Common myeloid progenitor, CD34-positive (primary cell): Measurements from ENCODE around the gene ADCY9.

Experiments used
- CTCF ChIA-PET: fragments of 350-600 bp; sonication (Branson Sonifier 250); formaldehyde crosslinking; loops from one replicate; lab custom pipeline; 2021; ENCODE audit warnings: antibody characterized with exemption; lab: Charles Lee
- POLR2A ChIA-PET: fragments of 350-600 bp; sonication (Branson Sonifier 250); formaldehyde crosslinking; loops from one replicate; lab custom pipeline; 2021; ENCODE audit warnings: antibody characterized with exemption; lab: Charles Lee
- DNase-seq, 3 donors: peaks; one replicate each; pipeline versions ENCODE4 v3.0.0 to v3.0.0-alpha.2; 2013
- H3K27ac ChIP-seq, 2 experiments: 1 replicate in 1 of 2; 2 replicates in 1 of 2; pipeline ENCODE4 v1.7.0; 2013; ENCODE audit warnings: inconsistent platforms in 2 of 2, low read length in 2 of 2, mild to moderate bottlenecking in 2 of 2, low read depth in 1 of 2, moderate library complexity in 1 of 2; ENCODE audit not compliant: severe bottlenecking in 2 of 2, insufficient read depth in 1 of 2, poor library complexity in 1 of 2
- H3K27me3 ChIP-seq, 5 experiments: replicated peaks in 2 of 5; 1 replicate in 3 of 5; 2 replicates in 2 of 5; pipeline versions ENCODE4 v1.6.1 to v1.7.0; 2013; ENCODE audit warnings: low read length in 4 of 5, mild to moderate bottlenecking in 2 of 5, moderate library complexity in 2 of 5, inconsistent platforms in 1 of 5; ENCODE audit not compliant: insufficient read depth in 5 of 5, control insufficient read depth in 4 of 5
- H3K36me3 ChIP-seq, 4 experiments: 1 replicate in 2 of 4; 2 replicates in 2 of 4; pipeline versions ENCODE4 v1.6.1 to v1.7.0; 2013; ENCODE audit warnings: low read length in 3 of 4, control low read depth in 1 of 4, mild to moderate bottlenecking in 1 of 4; ENCODE audit not compliant: control insufficient read depth in 4 of 4, insufficient read depth in 4 of 4
- H3K4me1 ChIP-seq, 4 experiments: 1 replicate in 3 of 4; 2 replicates in 1 of 4; pipeline versions ENCODE4 v1.6.1 to v1.7.1; 2013; ENCODE audit warnings: low read length in 3 of 4, mild to moderate bottlenecking in 3 of 4, control low read depth in 1 of 4, inconsistent platforms in 1 of 4, moderate library complexity in 1 of 4; ENCODE audit not compliant: control insufficient read depth in 4 of 4, insufficient read depth in 4 of 4; ENCODE audit errors: control extremely low read depth in 1 of 4
- H3K4me3 ChIP-seq, 7 experiments: 1 replicate in 4 of 7; 2 replicates in 3 of 7; pipeline versions ENCODE4 v1.5.1 to v1.7.0; 2013; ENCODE audit warnings: mild to moderate bottlenecking in 7 of 7, low read length in 6 of 7, moderate library complexity in 6 of 7, inconsistent platforms in 2 of 7, low read depth in 2 of 7, control low read depth in 1 of 7; ENCODE audit not compliant: insufficient read depth in 4 of 7, control insufficient read depth in 1 of 7; ENCODE audit errors: extremely low read depth in 1 of 7
- H3K9me3 ChIP-seq, 5 experiments: 1 replicate in 4 of 5; 2 replicates in 1 of 5; pipeline versions ENCODE4 v1.6.1 to v1.7.1; 2013; ENCODE audit warnings: low read length in 4 of 5, mild to moderate bottlenecking in 2 of 5, inconsistent platforms in 1 of 5, low read depth in 1 of 5, moderate library complexity in 1 of 5; ENCODE audit not compliant: control insufficient read depth in 4 of 5, insufficient read depth in 2 of 5; ENCODE audit errors: control extremely low read depth in 1 of 5
- WGBS: methylation state at CpG from one replicate; pipeline ENCODE4 v1.1.5; 2013; ENCODE audit not compliant: insufficient coverage; 5-methylcytosine and 5-hydroxymethylcytosine counted together

Gene ADCY9

GRCh38 chr16:4105848-4106247 lies 10.4 kb downstream of the ADCY9 start:
- DNase-seq = no peak
- ChIA-PET POLR2A (no interaction called here), CTCF (interaction anchor here (0.6 kb wide), 1 partner anchor 42 kb away, joined by 3 read pairs; no protein-coding TSS in a partner anchor)
- Histone ChIP-seq H3K27ac (no peak overlapping the region), H3K4me1 (no peaks in the 10 kb centered on the region), H3K36me3 (no peaks in the 10 kb centered on the region), H3K27me3 (no peaks in the 10 kb centered on the region), H3K4me3 (no peak overlapping the region), H3K9me3 (no peaks in the 10 kb centered on the region)
- WGBS = 98% methylated on average over 5 of the region's 5 CpGs

GRCh38 chr16:4103745-4104144 lies 12.5 kb downstream of the ADCY9 start:
- no peaks in the 10 kb centered on the region for H3K27me3 ChIP-seq
- no peaks in the 10 kb centered on the region for H3K9me3 ChIP-seq
- POLR2A ChIA-PET = no interaction called here
- no peaks in the 10 kb centered on the region for H3K36me3 ChIP-seq
- no peak for DNase-seq
- 99% methylated on average over 7 of the region's 15 CpGs for WGBS
- H3K4me3 ChIP-seq = no peak overlapping the region
- H3K27ac ChIP-seq = no peak overlapping the region
- CTCF ChIA-PET = no interaction called here
- H3K4me1 ChIP-seq = no peaks in the 10 kb centered on the region

GRCh38 chr16:4101421-4102219 lies 14.6 kb downstream of the ADCY9 start:
- Histone ChIP-seq H3K9me3 (no peaks in the 10 kb centered on the region), H3K27me3 (no peaks in the 10 kb centered on the region), H3K27ac (no peak overlapping the region), H3K4me3 (no peak overlapping the region), H3K36me3 (no peaks in the 10 kb centered on the region), H3K4me1 (no peaks in the 10 kb centered on the region)
- ChIA-PET CTCF (no interaction called here), POLR2A (interaction anchor here (0.5 to 0.7 kb wide), 2 partner anchors 24 to 228 kb away, joined by 3 read pairs; no protein-coding TSS in a partner anchor)
- DNase-seq = no peak
- WGBS = 99% methylated on average over 18 of the region's 20 CpGs

- ChIA-PET POLR2A (no interaction called here), CTCF (no interaction called here)
- no peaks in the 10 kb centered on the region for H3K9me3 ChIP-seq
- 100% methylated on average over 1 of the region's 4 CpGs for WGBS
- H3K4me1 ChIP-seq = peaks cover 0 to 8% (median 0%) of the 10 kb centered on the region in 4 experiments
- H3K36me3 ChIP-seq = no peaks in the 10 kb centered on the region
- no peak overlapping the region for H3K4me3 ChIP-seq
- no peaks in the 10 kb centered on the region for H3K27me3 ChIP-seq
- no peak for DNase-seq
- H3K27ac ChIP-seq = no peak overlapping the region
These were observed 17.7 kb downstream of the ADCY9 start for GRCh38 chr16:4098501-4098900.

- ChIA-PET POLR2A (no interaction called here), CTCF (no interaction called here)
- no peak overlapping the region for H3K27ac ChIP-seq
These were observed 18.4 kb downstream of the ADCY9 start for GRCh38 chr16:4097826-4098240.

GRCh38 chr16:4096509-4096908 lies 19.7 kb downstream of the ADCY9 start:
- no CpG with 5 or more reads among the region's 5 CpGs for WGBS
- H3K36me3 ChIP-seq = no peaks in the 10 kb centered on the region
- H3K27ac ChIP-seq = no peak overlapping the region
- ChIA-PET CTCF (interaction anchor here (1.0 kb wide), 1 partner anchor 11 kb away, joined by 4 read pairs; no protein-coding TSS in a partner anchor), POLR2A (no interaction called here)
- no peaks in the 10 kb centered on the region for H3K27me3 ChIP-seq
- H3K9me3 ChIP-seq = no peaks in the 10 kb centered on the region
- DNase-seq = no peak
- no peak overlapping the region for H3K4me3 ChIP-seq
- H3K4me1 ChIP-seq = peaks cover 0 to 8% (median 0%) of the 10 kb centered on the region in 4 experiments

More at GRCh38 chr16:4097826-4098240, 18.4 kb downstream of the ADCY9 start:
- no peaks in the 10 kb centered on the region for H3K27me3 ChIP-seq
- no peak overlapping the region for H3K4me3 ChIP-seq
- H3K36me3 ChIP-seq = no peaks in the 10 kb centered on the region
- no peak for DNase-seq
- 100% methylated on average over 1 of the region's 4 CpGs for WGBS
- peaks cover 0 to 8% (median 0%) of the 10 kb centered on the region in 4 experiments for H3K4me1 ChIP-seq
- no peaks in the 10 kb centered on the region for H3K9me3 ChIP-seq

- CTCF ChIA-PET = no interaction called here
- Histone ChIP-seq H3K36me3 (no peaks in the 10 kb centered on the region), H3K9me3 (no peaks in the 10 kb centered on the region), H3K4me3 (no peak overlapping the region), H3K4me1 (peaks cover 2 to 17% (median 4%) of the 10 kb centered on the region in 4 experiments), H3K27me3 (no peaks in the 10 kb centered on the region), H3K27ac (no peak overlapping the region)
- DNase-seq = no peak
- POLR2A ChIA-PET = no interaction called here
- WGBS = 91% methylated on average over 6 of the region's 14 CpGs
These were observed 22.0 kb downstream of the ADCY9 start for GRCh38 chr16:4094127-4094773.
